HG03378 (cell line): Measurements from ENCODE around the gene KRTAP3-3.

Source experiments
- ATAC-seq: cut with Tn5 transposase; IDR thresholded peaks from one replicate; pipeline ENCODE4 v1.9.1; 2021; ENCODE audit warnings: mild to moderate bottlenecking, moderate library complexity; ENCODE audit not compliant: unreplicated experiment

KRTAP3-3 gene

GRCh38 chr17:40961591-40961990 is 32.4 kb downstream of the KRTAP3-3 start:
- no peak for ATAC-seq

DNA sequence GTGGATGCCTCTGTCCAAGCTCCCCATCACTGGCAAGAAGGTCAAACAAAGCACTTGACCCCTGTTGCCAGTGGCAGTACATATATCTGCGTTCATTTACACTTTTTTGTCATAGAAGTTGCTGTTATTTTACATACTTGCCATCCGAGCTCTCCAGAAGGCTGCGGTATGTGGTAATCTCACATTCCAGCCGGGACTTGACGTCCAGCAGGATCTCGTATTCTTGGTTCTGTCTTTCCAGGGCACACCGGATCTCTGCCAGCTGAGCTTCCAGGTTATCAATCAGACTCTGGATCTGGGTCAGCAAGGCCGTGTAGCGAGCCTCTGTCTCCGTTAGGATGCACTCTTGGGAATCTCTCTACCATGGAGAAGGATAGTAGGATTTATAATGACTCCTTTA is 33.8 kb downstream of the KRTAP3-3 start:
- no peak for ATAC-seq

GRCh38 chr17:40958086-40958953 is 35.6 kb downstream of the KRTAP3-3 start:
- no peak for ATAC-seq

GRCh38 chr17:40956401-40957254 is 37.3 kb downstream of the KRTAP3-3 start:
- ATAC-seq, result no peak

DNA sequence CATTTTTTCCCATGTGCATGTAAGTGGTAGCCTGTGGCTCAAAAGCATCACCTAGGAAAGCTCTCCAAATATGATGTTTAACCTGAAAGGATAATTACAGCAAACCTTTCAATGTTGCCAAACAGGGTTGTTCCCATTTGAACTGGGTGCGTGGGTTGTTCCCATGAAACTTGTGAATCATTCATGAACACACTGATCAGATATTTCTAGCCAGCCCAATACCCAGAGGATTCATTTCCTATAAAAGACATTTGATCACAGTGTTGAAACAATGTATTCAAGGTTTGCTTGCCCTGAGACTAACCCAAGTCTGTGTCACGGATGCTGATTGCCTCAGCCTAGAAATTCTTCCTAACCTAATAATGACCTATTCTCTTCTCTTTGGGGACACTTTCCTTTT is 40.1 kb downstream of the KRTAP3-3 start:
- no peak for ATAC-seq

- no peak for ATAC-seq
Measured at GRCh38 chr17:40952661-40953060, 41.3 kb downstream of the KRTAP3-3 start.

DNA sequence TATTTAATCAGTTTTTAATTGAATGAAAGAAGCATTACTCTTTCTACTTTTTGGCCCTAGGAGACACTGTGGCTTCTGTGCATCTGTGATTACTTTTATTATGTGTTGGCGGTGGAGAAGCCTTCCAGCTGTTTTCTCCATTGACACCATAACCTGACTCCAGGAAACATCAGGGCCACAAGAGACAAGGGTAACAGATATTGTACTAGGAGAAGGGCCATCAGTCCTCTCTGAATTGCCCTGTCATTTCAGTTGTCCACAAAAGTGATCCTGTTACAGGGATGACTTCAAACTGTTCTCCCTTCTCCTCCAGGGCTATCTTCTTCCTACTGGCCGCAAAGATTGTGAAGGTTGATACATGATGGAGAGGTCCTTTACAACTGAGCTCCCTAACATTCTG is 41.8 kb downstream of the KRTAP3-3 start:
- no peak for ATAC-seq

DNA sequence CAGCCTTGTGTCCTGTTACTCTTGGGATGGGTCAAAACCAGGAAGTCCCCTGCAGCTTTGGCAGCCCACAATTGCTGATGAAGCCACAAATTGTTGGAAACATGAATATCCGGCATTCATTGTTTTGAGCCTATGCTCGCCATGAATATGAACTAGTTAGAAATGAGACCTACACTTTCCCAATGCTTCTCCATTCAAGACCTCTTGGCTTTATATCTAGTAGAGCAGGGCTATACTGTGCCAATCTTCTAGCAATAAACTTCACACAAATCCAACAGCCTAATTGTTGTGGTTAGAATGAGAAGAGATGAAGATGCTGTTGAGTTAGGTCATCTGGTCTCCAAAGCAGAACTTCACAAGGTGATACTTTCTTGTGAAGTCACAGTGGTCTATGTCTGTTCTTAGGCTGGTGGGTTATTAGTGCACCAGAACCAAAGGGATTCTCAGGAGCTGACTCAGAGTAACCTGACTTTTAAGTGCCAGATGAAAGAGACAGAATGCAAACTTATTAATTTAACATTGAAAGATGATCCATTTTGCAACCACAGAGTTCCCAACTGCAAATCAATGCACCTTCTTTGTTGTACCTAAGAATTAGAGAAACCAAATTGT is 42.8 kb downstream of the KRTAP3-3 start:
- no peak for ATAC-seq

GRCh38 chr17:40950176-40950575 is 43.8 kb downstream of the KRTAP3-3 start:
- ATAC-seq, result no peak

DNA sequence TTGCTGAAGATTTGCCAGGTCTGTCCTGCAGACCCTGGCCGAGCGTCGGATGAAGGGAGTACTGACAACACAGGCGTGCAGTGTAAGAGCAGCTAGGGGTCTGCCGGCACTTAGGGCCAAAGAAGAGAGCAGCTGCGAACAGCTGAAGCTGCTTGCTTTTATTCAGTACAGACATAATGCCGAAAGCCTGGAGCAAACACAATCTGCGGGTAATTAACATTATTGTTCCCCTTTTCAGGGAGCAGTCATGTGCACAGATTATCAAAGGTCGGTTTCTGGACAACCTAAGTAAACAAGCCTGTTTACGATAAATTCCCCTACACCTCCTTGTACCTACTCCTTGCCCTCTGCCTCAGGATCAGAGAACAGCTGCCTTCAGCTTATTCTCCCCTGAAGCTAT is 44.5 kb downstream of the KRTAP3-3 start:
- ATAC-seq, result no peak

DNA sequence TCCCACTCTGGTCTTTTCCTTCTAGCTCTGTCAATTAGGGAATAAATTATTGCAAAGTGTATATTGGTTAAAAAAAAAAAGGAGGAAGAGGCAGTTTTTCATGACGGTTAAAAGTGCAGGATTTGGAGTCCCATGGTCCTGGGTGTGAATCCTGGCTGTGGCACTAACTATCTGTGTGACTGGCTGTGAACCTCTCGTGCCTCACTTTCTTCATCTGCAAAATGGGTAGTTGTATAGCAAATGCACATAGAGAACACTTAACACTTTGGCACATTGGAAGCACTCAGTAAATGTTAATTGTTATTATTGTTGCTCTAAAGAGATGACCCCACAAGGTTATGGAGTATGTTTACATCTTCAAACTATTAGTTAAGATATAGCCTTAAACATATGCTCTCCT is 46.0 kb downstream of the KRTAP3-3 start:
- ATAC-seq, result no peak

DNA sequence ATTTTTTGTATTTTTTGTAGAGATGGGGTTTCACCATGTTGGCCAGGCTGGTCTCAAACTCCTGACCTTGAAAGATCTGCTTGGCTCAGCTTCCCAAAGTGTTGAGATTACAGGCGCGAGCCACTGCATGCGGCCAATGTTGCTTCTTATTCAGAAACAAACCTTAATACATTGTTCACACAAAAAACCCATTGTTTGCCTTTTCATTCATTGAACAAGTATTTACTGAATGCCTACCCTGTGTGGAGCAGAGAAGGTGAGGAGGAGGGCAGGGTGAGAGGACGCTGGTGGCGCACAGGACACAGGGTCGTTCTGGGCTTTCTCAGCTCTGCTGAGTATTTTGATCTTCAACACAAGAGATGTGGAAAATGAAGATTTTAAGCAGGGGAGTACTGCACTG is 48.5 kb downstream of the KRTAP3-3 start:
- ATAC-seq, result no peak

GRCh38 chr17:40944531-40944930 is 49.4 kb downstream of the KRTAP3-3 start:
- no peak for ATAC-seq
